ENCODE data around the gene RPL32. TPM values are rescaled to one million over a fixed set of nuclear protein-coding genes. Genes with fewer than 3 reads are reported as not detected.

RPL32 gene
- total and polyA plus RNA-seq, 2 donors (not counting 3 experiments of a cell fraction or from before 2014, with no cell fraction given), result 1,075 to 1,588 TPM

GRCh38 chr3:12884186-12884680, 42.9 kb upstream of the RPL32 start:
- Histone ChIP-seq H4K20me1 (replicated peaks; ENCODE audit: control insufficient read depth, extremely low read depth, insufficient read depth, low read length) (no peaks in the 10 kb centered on the region), H3K79me2 (ENCODE audit: control insufficient read depth, insufficient read depth, low read length) (no peaks in the 10 kb centered on the region), H2AFZ (ENCODE audit: low read depth, low read length) (no peak overlapping the region), H3K9me3 (replicated peaks; ENCODE audit: control insufficient read depth, insufficient read depth, low read length) (no peaks in the 10 kb centered on the region), H3K27me3 (ENCODE audit: control insufficient read depth in 2 of 2, insufficient read depth in 2 of 2, low read length in 2 of 2) (peaks cover 4 to 11% of the 10 kb centered on the region in 2 experiments), H3K4me2 (ENCODE audit: insufficient read depth, low read length) (no peak overlapping the region), H3K27ac (ENCODE audit: insufficient read depth, low read depth, low read length) (no peak overlapping the region), H3K4me1 (ENCODE audit: control insufficient read depth, extremely low read depth, insufficient read depth, low read length) (no peaks in the 10 kb centered on the region), H3K9ac (replicated peaks; ENCODE audit: extremely low read depth, insufficient read depth, low read length) (no peak overlapping the region), H3K36me3 (ENCODE audit: control insufficient read depth in 2 of 2, extremely low read depth in 1 of 2, insufficient read depth in 2 of 2, low read length in 2 of 2) (no peaks in the 10 kb centered on the region), H3K4me3 (replicated peaks in 1 of 3; ENCODE audit: insufficient read depth in 1 of 3, low read depth in 1 of 3, low read length in 3 of 3) (no peak overlapping the region), H3K9me1 (replicated peaks; ENCODE audit: control insufficient read depth, extremely low read depth, insufficient read depth, low read length) (no peaks in the 10 kb centered on the region)
- intact Hi-C loops (cut with micrococcal nuclease), result no loop called here
- POLR2A ChIA-PET, result no interaction called here
- dilution Hi-C loops (cut with MboI; ENCODE audit: extremely low pct_ligation_motif_present, low sequenced_read_pairs), result no loop called here
- FAIRE-seq (no peak), DNase-seq (ENCODE audit: low read depth, low spot score) (no peak)
- BruUV-seq (replicated peaks), result no TSS peak
- no peak for TF ChIP-seq JUN (IDR thresholded peaks at IDR 0.05; ENCODE audit: borderline replicate concordance, insufficient read depth, insufficient read length, low read depth)
- TF ChIP-seq MAX (IDR thresholded peaks at IDR 0.05; ENCODE audit: insufficient read depth, insufficient read length), result no peak
- no peak for TF ChIP-seq GATA2 (IDR thresholded peaks at IDR 0.05; ENCODE audit: insufficient read depth, insufficient read length, low read depth, low read length)
- no peak for TF ChIP-seq EZH2 (IDR thresholded peaks at IDR 0.05; ENCODE audit: borderline replicate concordance, low read depth, low read length, severe bottlenecking)
- TF ChIP-seq MYC (IDR thresholded peaks at IDR 0.05; ENCODE audit: low read depth, low read length), result no peak
- CTCF ChIA-PET, result interaction anchor here (1.1 kb wide), 1 partner anchor 111 kb away, joined by 3 read pairs; no protein-coding TSS in a partner anchor

Measured in endothelial cell of umbilical vein (primary cell).